Measurements from ENCODE around the gene TECR. TPM values are rescaled to one million over a fixed set of nuclear protein-coding genes. Genes with fewer than 3 reads are reported as not detected.
A peak's percentile ranks its signal among the peaks of the same experiment; 100 is the strongest.

Gene TECR
- total and polyA plus RNA-seq, 9 of the 15 experiments (the other 6 are each of a cell fraction or from before 2014, with no cell fraction given): 29.3 to 211 (median 81.4) TPM

DNA sequence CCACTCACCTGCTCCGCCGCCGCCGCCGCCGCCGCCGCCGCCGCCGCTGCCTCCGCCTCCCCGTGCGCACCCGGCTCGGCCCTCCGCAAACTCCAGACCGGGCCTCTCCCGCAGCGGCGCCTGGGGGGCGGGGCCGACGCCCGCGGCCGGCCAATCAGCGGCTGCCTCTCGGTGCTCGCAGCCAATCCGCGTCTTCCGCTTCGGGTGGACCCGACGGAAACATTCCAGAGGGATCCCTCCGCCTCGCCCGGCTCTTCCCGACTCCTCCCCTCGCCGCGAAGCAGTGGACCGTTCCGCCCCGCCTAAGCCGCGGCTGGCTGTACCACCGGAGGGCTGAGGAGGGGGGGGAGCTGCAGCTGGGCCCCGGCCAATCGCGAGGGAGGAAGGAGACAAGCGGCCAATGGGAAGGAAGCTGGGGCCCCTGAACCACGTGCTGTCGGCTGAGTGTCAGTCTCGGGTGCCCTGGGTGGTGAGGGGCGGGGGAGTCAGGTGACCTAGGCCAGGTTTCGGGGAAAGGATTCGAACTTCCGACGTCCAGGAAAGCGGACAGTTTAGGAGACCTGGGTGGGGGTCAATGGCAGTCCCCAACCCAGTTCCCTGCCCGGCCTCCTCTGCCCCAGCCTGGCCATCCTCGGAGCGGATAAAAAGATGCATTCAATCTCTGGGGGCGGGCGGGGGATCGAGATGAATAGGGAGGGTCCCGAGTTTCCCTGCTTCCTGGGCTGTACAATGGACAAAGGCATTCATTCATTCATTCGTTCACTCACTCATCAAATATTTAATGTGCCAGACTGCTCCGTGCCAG lies 33.2 kb upstream of the TECR start, which contains the start of gene GIPC1 (continued):
- TF ChIP-seq, protein P1, sequence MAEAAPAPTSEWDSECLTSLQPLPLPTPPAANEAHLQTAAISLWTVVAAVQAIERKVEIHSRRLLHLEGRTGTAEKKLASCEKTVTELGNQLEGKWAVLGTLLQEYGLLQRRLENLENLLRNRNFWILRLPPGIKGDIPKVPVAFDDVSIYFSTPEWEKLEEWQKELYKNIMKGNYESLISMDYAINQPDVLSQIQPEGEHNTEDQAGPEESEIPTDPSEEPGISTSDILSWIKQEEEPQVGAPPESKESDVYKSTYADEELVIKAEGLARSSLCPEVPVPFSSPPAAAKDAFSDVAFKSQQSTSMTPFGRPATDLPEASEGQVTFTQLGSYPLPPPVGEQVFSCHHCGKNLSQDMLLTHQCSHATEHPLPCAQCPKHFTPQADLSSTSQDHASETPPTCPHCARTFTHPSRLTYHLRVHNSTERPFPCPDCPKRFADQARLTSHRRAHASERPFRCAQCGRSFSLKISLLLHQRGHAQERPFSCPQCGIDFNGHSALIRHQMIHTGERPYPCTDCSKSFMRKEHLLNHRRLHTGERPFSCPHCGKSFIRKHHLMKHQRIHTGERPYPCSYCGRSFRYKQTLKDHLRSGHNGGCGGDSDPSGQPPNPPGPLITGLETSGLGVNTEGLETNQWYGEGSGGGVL (CRISPR knock-in tag; IDR thresholded peaks at IDR 0.05): no peak
- TF ChIP-seq SMARCE1 (IDR thresholded peaks at IDR 0.05) (no peak), SMAD4 (CRISPR knock-in tag; conservative IDR thresholded peaks at IDR 0.05) (peak; percentile 90), CHD1 (IDR thresholded peaks at IDR 0.05; ENCODE audit: low read length) (no peak), EP400 (IDR thresholded peaks at IDR 0.05) (peak; percentile 75), NCOA4 (IDR thresholded peaks at IDR 0.05; ENCODE audit: partially characterized antibody) (no peak), ADNP (tag; IDR thresholded peaks at IDR 0.05) (no peak), CREM (IDR thresholded peaks at IDR 0.05; ENCODE audit: low read depth) (peak; percentile 67; the same call in 1 of the 2 replicates), DMBX1 (CRISPR knock-in tag; IDR thresholded peaks at IDR 0.05; ENCODE audit: borderline replicate concordance) (no peak), FOXM1 (IDR thresholded peaks at IDR 0.05; ENCODE audit: low read depth) (peak; percentile 28; the same call in 1 of the 2 replicates), FOXM1 (CRISPR knock-in tag; IDR thresholded peaks at IDR 0.05; ENCODE audit: low read depth) (no peak), MECOM (CRISPR knock-in tag; IDR thresholded peaks at IDR 0.05) (no peak), POLR3A (IDR thresholded peaks at IDR 0.05; ENCODE audit: borderline replicate concordance, extremely low read depth, insufficient read depth, insufficient read length) (no peak), TSC22D4 (tag; IDR thresholded peaks at IDR 0.05) (no peak), POLR2G (IDR thresholded peaks at IDR 0.05; ENCODE audit: low read depth, low read length) (peak; percentile 77), SOX6 (IDR thresholded peaks at IDR 0.05) (peak; percentile 23; the same call in 1 of the 2 replicates), CCNT2 (IDR thresholded peaks at IDR 0.05; ENCODE audit: borderline replicate concordance, extremely low read depth, insufficient read length, low read depth, low read length) (peak; percentile 65), MYC (IDR thresholded peaks at IDR 0.05; ENCODE audit: low read depth, low read length) (peak; percentile 90), MYC (CRISPR knock-in tag; IDR thresholded peaks at IDR 0.05; ENCODE audit: borderline replicate concordance, low read depth) (no peak; the same call in 1 of the 2 replicates)
- TF ChIP-seq, protein P2, sequence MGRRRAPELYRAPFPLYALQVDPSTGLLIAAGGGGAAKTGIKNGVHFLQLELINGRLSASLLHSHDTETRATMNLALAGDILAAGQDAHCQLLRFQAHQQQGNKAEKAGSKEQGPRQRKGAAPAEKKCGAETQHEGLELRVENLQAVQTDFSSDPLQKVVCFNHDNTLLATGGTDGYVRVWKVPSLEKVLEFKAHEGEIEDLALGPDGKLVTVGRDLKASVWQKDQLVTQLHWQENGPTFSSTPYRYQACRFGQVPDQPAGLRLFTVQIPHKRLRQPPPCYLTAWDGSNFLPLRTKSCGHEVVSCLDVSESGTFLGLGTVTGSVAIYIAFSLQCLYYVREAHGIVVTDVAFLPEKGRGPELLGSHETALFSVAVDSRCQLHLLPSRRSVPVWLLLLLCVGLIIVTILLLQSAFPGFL (CRISPR knock-in tag; IDR thresholded peaks at IDR 0.05): no peak
- TF ChIP-seq, protein P3, sequence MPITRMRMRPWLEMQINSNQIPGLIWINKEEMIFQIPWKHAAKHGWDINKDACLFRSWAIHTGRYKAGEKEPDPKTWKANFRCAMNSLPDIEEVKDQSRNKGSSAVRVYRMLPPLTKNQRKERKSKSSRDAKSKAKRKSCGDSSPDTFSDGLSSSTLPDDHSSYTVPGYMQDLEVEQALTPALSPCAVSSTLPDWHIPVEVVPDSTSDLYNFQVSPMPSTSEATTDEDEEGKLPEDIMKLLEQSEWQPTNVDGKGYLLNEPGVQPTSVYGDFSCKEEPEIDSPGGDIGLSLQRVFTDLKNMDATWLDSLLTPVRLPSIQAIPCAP (CRISPR knock-in tag; IDR thresholded peaks at IDR 0.05; ENCODE audit: borderline replicate concordance): no peak
- TF ChIP-seq, protein P4, sequence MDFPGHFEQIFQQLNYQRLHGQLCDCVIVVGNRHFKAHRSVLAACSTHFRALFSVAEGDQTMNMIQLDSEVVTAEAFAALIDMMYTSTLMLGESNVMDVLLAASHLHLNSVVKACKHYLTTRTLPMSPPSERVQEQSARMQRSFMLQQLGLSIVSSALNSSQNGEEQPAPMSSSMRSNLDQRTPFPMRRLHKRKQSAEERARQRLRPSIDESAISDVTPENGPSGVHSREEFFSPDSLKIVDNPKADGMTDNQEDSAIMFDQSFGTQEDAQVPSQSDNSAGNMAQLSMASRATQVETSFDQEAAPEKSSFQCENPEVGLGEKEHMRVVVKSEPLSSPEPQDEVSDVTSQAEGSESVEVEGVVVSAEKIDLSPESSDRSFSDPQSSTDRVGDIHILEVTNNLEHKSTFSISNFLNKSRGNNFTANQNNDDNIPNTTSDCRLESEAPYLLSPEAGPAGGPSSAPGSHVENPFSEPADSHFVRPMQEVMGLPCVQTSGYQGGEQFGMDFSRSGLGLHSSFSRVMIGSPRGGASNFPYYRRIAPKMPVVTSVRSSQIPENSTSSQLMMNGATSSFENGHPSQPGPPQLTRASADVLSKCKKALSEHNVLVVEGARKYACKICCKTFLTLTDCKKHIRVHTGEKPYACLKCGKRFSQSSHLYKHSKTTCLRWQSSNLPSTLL (IDR thresholded peaks at IDR 0.05): peak; percentile 99
